ENCODE data around the gene BROX. TPM values are rescaled to one million over a fixed set of nuclear protein-coding genes. Genes with fewer than 3 reads are reported as not detected.
A peak's percentile ranks its signal among the peaks of the same experiment; 100 is the strongest.
"Not testable (repeated sequence)": the region's sequence is repeated elsewhere in the genome, so short reads cannot be mapped to it uniquely, and the experiment has no call there.

Gene BROX
- total and polyA plus RNA-seq, 4 donors, result 12.4 to 93.8 (median 31.1) TPM

- ATAC-seq (ENCODE audit: insufficient read depth, low FRiP score) (no peak), DNase-seq (peak in 2 of 3 donors; percentile 57 to 63)
- Histone ChIP-seq H3K9ac (ENCODE audit: insufficient read depth in 1 of 2, low read length in 2 of 2) (no peak overlapping the region), H3K27me3 (ENCODE audit: control insufficient read depth in 3 of 3, insufficient read depth in 3 of 3, low read length in 2 of 3) (no peaks in the 10 kb centered on the region), H3K4me3 (no peak overlapping the region), H3K36me3 (ENCODE audit: control insufficient read depth in 4 of 4, insufficient read depth in 4 of 4, low read length in 4 of 4) (no peaks in the 10 kb centered on the region), H3K4me1 (ENCODE audit: control insufficient read depth in 5 of 5, insufficient read depth in 5 of 5, low read length in 5 of 5) (peaks cover 0 to 14% (median 0%) of the 10 kb centered on the region in 5 donors), H3K27ac (ENCODE audit: low read depth in 1 of 2, low read length in 1 of 2) (no peak overlapping the region), H3K9me3 (ENCODE audit: control insufficient read depth in 4 of 4, insufficient read depth in 3 of 4, low read length in 3 of 4) (no peaks in the 10 kb centered on the region)
- TF ChIP-seq CTCF (IDR thresholded peaks at IDR 0.05; ENCODE audit: control extremely low read depth, extremely low read depth), result no peak
- WGBS, 2 donors, result 82 to 84% methylated on average over 5 of the region's 5 CpGs
Measured at GRCh38 chr1:222759451-222760035, 47.2 kb downstream of the BROX start.

- no peak for DNase-seq
- no peaks in the 10 kb centered on the region for H3K36me3 ChIP-seq (ENCODE audit: control insufficient read depth in 4 of 4, insufficient read depth in 4 of 4, low read length in 4 of 4)
- no peak for TF ChIP-seq CTCF (IDR thresholded peaks at IDR 0.05; ENCODE audit: control extremely low read depth, extremely low read depth)
- no peak for ATAC-seq (ENCODE audit: insufficient read depth, low FRiP score)
- H3K27ac ChIP-seq (ENCODE audit: low read depth in 1 of 2, low read length in 1 of 2), result no peak overlapping the region
- H3K4me3 ChIP-seq, result no peak overlapping the region
- no peak overlapping the region for H3K9ac ChIP-seq (ENCODE audit: insufficient read depth in 1 of 2, low read length in 2 of 2)
- 76 to 83% methylated on average over 1 of the region's 1 CpG for WGBS, 2 donors
- H3K4me1 ChIP-seq (ENCODE audit: control insufficient read depth in 5 of 5, insufficient read depth in 5 of 5, low read length in 5 of 5), result peaks cover 0 to 14% (median 0%) of the 10 kb centered on the region in 5 donors
- no peaks in the 10 kb centered on the region for H3K27me3 ChIP-seq (ENCODE audit: control insufficient read depth in 3 of 3, insufficient read depth in 3 of 3, low read length in 2 of 3)
- H3K9me3 ChIP-seq (ENCODE audit: control insufficient read depth in 4 of 4, insufficient read depth in 3 of 4, low read length in 3 of 4), result no peaks in the 10 kb centered on the region
Measured at GRCh38 chr1:222761083-222761482, 48.7 kb downstream of the BROX start.

- DNase-seq; H3K27me3 ChIP-seq (ENCODE audit: control insufficient read depth in 3 of 3, insufficient read depth in 3 of 3, low read length in 2 of 3); H3K9ac ChIP-seq (ENCODE audit: insufficient read depth in 1 of 2, low read length in 2 of 2); H3K27ac ChIP-seq (ENCODE audit: low read depth in 1 of 2, low read length in 1 of 2); H3K9me3 ChIP-seq (ENCODE audit: control insufficient read depth in 4 of 4, insufficient read depth in 3 of 4, low read length in 3 of 4); H3K4me3 ChIP-seq; H3K36me3 ChIP-seq (ENCODE audit: control insufficient read depth in 4 of 4, insufficient read depth in 4 of 4, low read length in 4 of 4); ATAC-seq (ENCODE audit: insufficient read depth, low FRiP score): not testable (repeated sequence)
- peaks cover 0 to 14% (median 0%) of the 10 kb centered on the region in 5 donors for H3K4me1 ChIP-seq (ENCODE audit: control insufficient read depth in 5 of 5, insufficient read depth in 5 of 5, low read length in 5 of 5)
- 64 to 97% methylated on average over 3 to 4 of the region's 4 CpGs for WGBS, 2 donors
Measured at GRCh38 chr1:222762178-222762577, 49.8 kb downstream of the BROX start.

- no peaks in the 10 kb centered on the region for H3K36me3 ChIP-seq (ENCODE audit: control insufficient read depth in 4 of 4, insufficient read depth in 4 of 4, low read length in 4 of 4)
- no peak overlapping the region for H3K9ac ChIP-seq (ENCODE audit: insufficient read depth in 1 of 2, low read length in 2 of 2)
- peaks cover 0 to 5% (median 0%) of the 10 kb centered on the region in 5 donors for H3K4me1 ChIP-seq (ENCODE audit: control insufficient read depth in 5 of 5, insufficient read depth in 5 of 5, low read length in 5 of 5)
- 83 to 87% methylated on average over 5 of the region's 5 CpGs for WGBS, 2 donors
- no peak for ATAC-seq (ENCODE audit: insufficient read depth, low FRiP score)
- peaks cover 0 to 8% (median 2%) of the 10 kb centered on the region in 4 donors for H3K9me3 ChIP-seq (ENCODE audit: control insufficient read depth in 4 of 4, insufficient read depth in 3 of 4, low read length in 3 of 4)
- no peak for TF ChIP-seq CTCF (IDR thresholded peaks at IDR 0.05; ENCODE audit: control extremely low read depth, extremely low read depth)
- no peak for DNase-seq
- no peak overlapping the region for H3K4me3 ChIP-seq
- H3K27ac ChIP-seq (ENCODE audit: low read depth in 1 of 2, low read length in 1 of 2), result no peak overlapping the region
- no peaks in the 10 kb centered on the region for H3K27me3 ChIP-seq (ENCODE audit: control insufficient read depth in 3 of 3, insufficient read depth in 3 of 3, low read length in 2 of 3)
Measured at GRCh38 chr1:222767152-222767571, 54.8 kb downstream of the BROX start.

Data from lung (tissue), 12 donors.